HCT116 (cell line): Measurements from ENCODE around the gene NFKBIL1. TPM values are rescaled to one million over a fixed set of nuclear protein-coding genes. Genes with fewer than 3 reads are reported as not detected.

Experiments
- ATAC-seq: fragments of 200-7000 bp; cut with Tn5 transposase; 2 replicates; pipeline ENCODE4 v1.9.1; 2020; ENCODE audit warnings: mild to moderate bottlenecking, moderate library complexity
- BruUV-seq: library from RNA; stranded (reverse); fragments of 400-500 nt; replicated peaks from 2 replicates; lab custom pipeline; 2021; lab: Mats Ljungman, UMichigan
- CTCF ChIA-PET: fragments of 300-600 bp; sonication (Branson Sonifier 250); formaldehyde crosslinking; loops from one replicate; lab custom pipeline; 2021; ENCODE audit warnings: antibody characterized with exemption; lab: Charles Lee
- POLR2A ChIA-PET: fragments of 300-600, 350-600 bp; sonication (Branson Sonifier 250); formaldehyde crosslinking; loops from one replicate; lab custom pipeline; 2021; ENCODE audit warnings: antibody characterized with exemption; lab: Charles Lee
- RAD21 ChIA-PET, 2 experiments: fragments of 300-600 bp; sonication (Branson Sonifier 250); formaldehyde crosslinking; loops; one replicate each; lab custom pipeline; 2023; ENCODE audit warnings: low total read pairs in 2 of 2; ENCODE audit not compliant: uncharacterized antibody in 2 of 2, unreplicated experiment in 2 of 2, low non-redundant PET in 1 of 2; lab: Charles Lee
- DNase-seq: peaks from one replicate; pipeline ENCODE4 v3.0.0-alpha.2; 2010; ENCODE audit warnings: low read depth, low spot score
- H2AFZ ChIP-seq: fragments of 200-600 bp; shearing (Covaris generic), sonication (generic); 2 replicates; pipeline ENCODE4 v1.6.1; 2017; ENCODE audit warnings: low read depth, mixed run types, mixed read lengths, antibody characterized with exemption, low read length; ENCODE audit not compliant: poor library complexity, severe bottlenecking
- H3K27ac ChIP-seq: 2 replicates; pipeline ENCODE4 v1.5.1; 2012; ENCODE audit warnings: low read depth, low read length
- H3K27me3 ChIP-seq: fragments of 200-600 bp; sonication (generic); 2 replicates; pipeline ENCODE4 v1.6.1; 2016; ENCODE audit warnings: mixed run types, low read length, mixed read lengths; ENCODE audit not compliant: insufficient read depth
- H3K36me3 ChIP-seq, 2 experiments: fragments of 200-500 bp in 1 of 2; fragments of 200-600 bp in 1 of 2; sonication (Bioruptor generic) in 1 of 2; sonication (generic) in 1 of 2; 2 replicates each; pipeline versions ENCODE4 v1.5.1 to v1.6.1; 2014 to 2016; ENCODE audit warnings: low read length in 2 of 2, inconsistent platforms in 1 of 2, mixed read lengths in 1 of 2, mixed run types in 1 of 2; ENCODE audit not compliant: insufficient read depth in 2 of 2, control insufficient read depth in 1 of 2
- H3K4me1 ChIP-seq, 2 experiments: fragments of 200-600 bp in 1 of 2; sonication (generic) in 1 of 2; 2 replicates each; pipeline versions ENCODE4 v1.5.1 to v1.6.1; 2012 to 2017; ENCODE audit warnings: low read length in 2 of 2, inconsistent platforms in 1 of 2, mild to moderate bottlenecking in 1 of 2, mixed read lengths in 1 of 2, mixed run types in 1 of 2, moderate library complexity in 1 of 2; ENCODE audit not compliant: insufficient read depth in 2 of 2, control insufficient read depth in 1 of 2
- H3K4me2 ChIP-seq: fragments of 200-600 bp; sonication (generic); 2 replicates; pipeline ENCODE4 v1.6.1; 2017; ENCODE audit warnings: mixed run types, low read length, mixed read lengths
- H3K4me3 ChIP-seq, 2 experiments: fragments of 200-600 bp in 1 of 2; sonication (generic) in 1 of 2; replicated peaks in 1 of 2; 2 replicates each; pipeline ENCODE4 v1.5.1; 2011 to 2016; ENCODE audit warnings: low read length in 2 of 2, control low read depth in 1 of 2, low read depth in 1 of 2, mild to moderate bottlenecking in 1 of 2, mixed read lengths in 1 of 2, mixed run types in 1 of 2
- H3K79me2 ChIP-seq: fragments of 200-600 bp; sonication (generic); 2 replicates; pipeline ENCODE4 v1.6.1; 2017; ENCODE audit warnings: mild to moderate bottlenecking, mixed run types, low read length, moderate library complexity, mixed read lengths; ENCODE audit not compliant: insufficient read depth
- H3K9ac ChIP-seq: fragments of 200-600 bp; sonication (generic); 2 replicates; pipeline ENCODE4 v1.6.1; 2016; ENCODE audit warnings: low read length, mixed read lengths
- H3K9me2 ChIP-seq: fragments of 200-600 bp; sonication (generic), shearing (Covaris generic); 2 replicates; pipeline ENCODE4 v1.6.1; 2017; ENCODE audit warnings: mixed run types, mild to moderate bottlenecking, moderate library complexity; ENCODE audit not compliant: insufficient read depth
- H3K9me3 ChIP-seq, 2 experiments: fragments of 200-500 bp in 1 of 2; fragments of 200-600 bp in 1 of 2; sonication (Bioruptor generic) in 1 of 2; sonication (generic) in 1 of 2; 2 replicates each; pipeline ENCODE4 v1.6.1; 2014 to 2017; ENCODE audit warnings: low read length in 2 of 2, mixed read lengths in 2 of 2, inconsistent platforms in 1 of 2, low read depth in 1 of 2, mild to moderate bottlenecking in 1 of 2, mixed run types in 1 of 2, moderate library complexity in 1 of 2; ENCODE audit not compliant: control insufficient read depth in 1 of 2, insufficient read depth in 1 of 2
- H4K20me1 ChIP-seq: fragments of 200-600 bp; sonication (generic), shearing (Covaris generic); 2 replicates; pipeline ENCODE4 v1.6.1; 2017; ENCODE audit warnings: mixed run types, mild to moderate bottlenecking, moderate library complexity; ENCODE audit not compliant: insufficient read depth
- ATF3 ChIP-seq: IDR thresholded peaks from 2 replicates; pipeline ENCODE4 v1.6.1; 2012
- CBX3 ChIP-seq: IDR thresholded peaks from 2 replicates; pipeline ENCODE4 v1.6.1; 2012; ENCODE audit warnings: low read depth
- CEBPB ChIP-seq: IDR thresholded peaks from 2 replicates; pipeline ENCODE4 v1.6.1; 2012; ENCODE audit warnings: low read depth
- CTCF ChIP-seq, 3 experiments: fragments of 200-600 bp in 1 of 3; sonication (generic) in 1 of 3; IDR thresholded peaks in 2 of 3; conservative IDR thresholded peaks in 1 of 3; 2 replicates each; pipeline ENCODE4 v1.5.1; 2012 to 2017; ENCODE audit warnings: low read depth in 2 of 3, low read length in 2 of 3, antibody characterized with exemption in 1 of 3, borderline replicate concordance in 1 of 3, control low read depth in 1 of 3, mild to moderate bottlenecking in 1 of 3, mixed read lengths in 1 of 3, mixed run types in 1 of 3, moderate library complexity in 1 of 3; ENCODE audit not compliant: insufficient read depth in 1 of 3
- ELF1 ChIP-seq: IDR thresholded peaks from 2 replicates; pipeline ENCODE4 v1.6.1; 2012; ENCODE audit warnings: low read depth, borderline replicate concordance
- EZH2 ChIP-seq: fragments of 200-600 bp; sonication (generic); IDR thresholded peaks from 2 replicates; pipeline ENCODE4 v1.6.1; 2017; ENCODE audit warnings: antibody characterized with exemption, mixed run types
- EZH2phosphoT487 ChIP-seq: fragments of 200-600 bp; IDR thresholded peaks from 2 replicates; pipeline ENCODE4 v1.6.1; 2018; ENCODE audit warnings: antibody characterized with exemption, borderline replicate concordance
- POLR2A ChIP-seq: IDR thresholded peaks from 2 replicates; pipeline ENCODE4 v1.7.0; 2011; ENCODE audit warnings: borderline replicate concordance; ENCODE audit not compliant: insufficient read depth, insufficient read length; ENCODE audit errors: extremely low read depth
- POLR2AphosphoS5 ChIP-seq: IDR thresholded peaks from 2 replicates; pipeline ENCODE4 v1.6.1; 2011; ENCODE audit warnings: mild to moderate bottlenecking, low read depth, low read length, moderate library complexity
- REST ChIP-seq: IDR thresholded peaks from 2 replicates; pipeline ENCODE4 v1.6.1; 2012; ENCODE audit warnings: low read depth
- SIN3A ChIP-seq: IDR thresholded peaks from 2 replicates; pipeline ENCODE4 v1.6.1; 2012; ENCODE audit warnings: low read depth
- SRF ChIP-seq: IDR thresholded peaks from 2 replicates; pipeline ENCODE4 v1.6.1; 2012; ENCODE audit warnings: low read depth
- TCF7L2 ChIP-seq: IDR thresholded peaks from 2 replicates; pipeline ENCODE4 v1.7.0; 2011; ENCODE audit warnings: borderline replicate concordance, inconsistent platforms; ENCODE audit not compliant: insufficient read depth, insufficient read length; ENCODE audit errors: extremely low read depth
- YY1 ChIP-seq: IDR thresholded peaks from 2 replicates; pipeline ENCODE4 v1.6.1; 2011; ENCODE audit warnings: low read length, low read depth, moderate library complexity, mild to moderate bottlenecking; ENCODE audit not compliant: insufficient replicate concordance; ENCODE audit errors: extremely low read depth
- ZBTB33 ChIP-seq: IDR thresholded peaks from 2 replicates; pipeline ENCODE4 v1.6.1; 2011; ENCODE audit warnings: mild to moderate bottlenecking, low read length, moderate library complexity; ENCODE audit not compliant: insufficient replicate concordance; ENCODE audit errors: extremely low read depth
- ZNF274 ChIP-seq: fragments of 200-500 bp; sonication (Bioruptor generic); IDR thresholded peaks from 2 replicates; pipeline ENCODE4 v1.6.1; 2014; ENCODE audit warnings: mild to moderate bottlenecking, low read depth, low read length, inconsistent platforms
- intact Hi-C: fragments of 100-400 bp; cut with micrococcal nuclease; formaldehyde crosslinking; loops from 2 replicates; pipeline ENCODE4 v1.10.0; 2022
- total RNA-seq: library from RNA; stranded (reverse); gene quantifications from one replicate; pipeline ENCODE4 v1.2.1, GENCODE V29; 2021; ENCODE audit not compliant: unreplicated experiment

The NFKBIL1 gene
- total RNA-seq, 1 experiment from 2014 or later = 26.6 TPM

GRCh38 chr6:31535538-31536324 lies 11.7 kb upstream of the NFKBIL1 start:
- H3K4me1 ChIP-seq = peaks cover 6 to 17% of the 10 kb centered on the region in 2 experiments
- no peaks in the 10 kb centered on the region for H3K9me3 ChIP-seq
- H2AFZ ChIP-seq = no peak overlapping the region
- peaks cover 42% of the 10 kb centered on the region; the same call in 1 of the 2 replicates for H4K20me1 ChIP-seq
- CTCF ChIA-PET = no interaction called here
- H3K36me3 ChIP-seq = peaks cover 82 to 92% of the 10 kb centered on the region in 2 experiments
- DNase-seq = no peak
- no peaks in the 10 kb centered on the region for H3K9me2 ChIP-seq
- no peak for TF ChIP-seq CBX3
- TF ChIP-seq CEBPB = no peak
- TF ChIP-seq SRF = no peak
- TF ChIP-seq REST = no peak
- TF ChIP-seq YY1 = no peak
- TF ChIP-seq CTCF (IDR thresholded peaks at IDR 0.05 in 2 of 3, conservative IDR thresholded peaks at IDR 0.05 in 1 of 3; ENCODE audit: borderline replicate concordance in 1 of 3, insufficient read depth in 1 of 3, low read depth in 2 of 3, low read length in 2 of 3) = no peak
- no peak for TF ChIP-seq TCF7L2
- TF ChIP-seq ATF3 = no peak
- no peak for TF ChIP-seq EZH2
- no peak for TF ChIP-seq ZNF274
- no peak for TF ChIP-seq ELF1
- TF ChIP-seq POLR2AphosphoS5 = no peak
- TF ChIP-seq POLR2A = no peak
- no peak for TF ChIP-seq SIN3A
- TF ChIP-seq EZH2phosphoT487 = no peak
- TF ChIP-seq ZBTB33 = no peak
- POLR2A ChIA-PET = interaction anchor here (0.6 kb wide), 1 partner anchor 487 kb away, joined by 3 read pairs; no protein-coding TSS in a partner anchor
- intact Hi-C loops = no loop called here
- no TSS peak for BruUV-seq
- no peak for ATAC-seq
- H3K79me2 ChIP-seq = peaks cover 83% of the 10 kb centered on the region
- no peaks in the 10 kb centered on the region for H3K27me3 ChIP-seq
- H3K27ac ChIP-seq = no peak overlapping the region
- no peak overlapping the region for H3K9ac ChIP-seq
- H3K4me2 ChIP-seq = no peak overlapping the region
- RAD21 ChIA-PET = no interaction called here
- H3K4me3 ChIP-seq = no peak overlapping the region
